Smooth muscle cell of the pulmonary artery (primary cell): Measurements from ENCODE around the gene CUTA. TPM values are rescaled to one million over a fixed set of nuclear protein-coding genes. Genes with fewer than 3 reads are reported as not detected.

ENCODE experiments used
- total RNA-seq: library from RNA; depleted of rRNA; stranded (reverse); fragments of >200 nt; gene quantifications from 2 replicates; pipeline ENCODE4 v1.2.3, GENCODE V29; 2014

CUTA gene
- total RNA-seq: 102 and 104 TPM in 2 replicates

GRCh38 chr6:33417903-33418689 lies at the start of gene CUTA:
CUTA (minus strand) TSS chr6:33418107; CDS start chr6:33418000, 107 bp downstream.

GRCh38 chr6:33454009-33454946 lies 36.4 kb upstream of the CUTA start, which contains the start of gene ZBTB9:
ZBTB9 (plus strand) TSS chr6:33454576; CDS start chr6:33455101, 525 bp downstream.

GRCh38 chr6:33419580-33420490 lies 1.9 kb upstream of the CUTA start, which contains the start of gene SYNGAP1:
SYNGAP1 (plus strand) TSS chr6:33420065; CDS start chr6:33420265, 200 bp downstream.

GRCh38 chr6:33410711-33411631 lies 6.9 kb downstream of the CUTA start, which contains the start of gene PHF1:
PHF1 (plus strand) TSS chr6:33411014; CDS start chr6:33412264, 1,250 bp downstream.

GRCh38 chr6:33391278-33391921 lies 26.5 kb downstream of the CUTA start, which contains the start of gene KIFC1:
KIFC1 (plus strand) TSS chr6:33391823; CDS start chr6:33391986, 163 bp downstream.

Other genes starting within 250 kb of the CUTA start
- gene COL11A2, start 225.6 kb downstream of the CUTA start, total RNA-seq: 0.13 and 0.83 TPM in 2 replicates
- gene RXRB, start 217.4 kb downstream of the CUTA start, total RNA-seq: 32.2 and 34.4 TPM in 2 replicates
- gene SLC39A7, start 217.2 kb downstream of the CUTA start, total RNA-seq: 158 and 190 TPM in 2 replicates
- 4.2 and 5.4 TPM in 2 replicates for gene HSD17B8, start 213.5 kb downstream of the CUTA start, total RNA-seq
- gene RING1, start 209.6 kb downstream of the CUTA start, total RNA-seq: 33.2 and 33.3 TPM in 2 replicates
- 40.2 and 44.2 TPM in 2 replicates for gene VPS52, start 146.2 kb downstream of the CUTA start, total RNA-seq
- 1,733 and 1,914 TPM in 2 replicates for gene RPS18, start 146.0 kb downstream of the CUTA start, total RNA-seq
- gene B3GALT4, start 141.0 kb downstream of the CUTA start, total RNA-seq: 4.9 and 7.6 TPM in 2 replicates
- 44.7 and 54.2 TPM in 2 replicates for gene WDR46, start 128.9 kb downstream of the CUTA start, total RNA-seq
- 20.1 and 25.2 TPM in 2 replicates for gene PFDN6, start 128.5 kb downstream of the CUTA start, total RNA-seq
- 27.0 and 46.3 TPM in 2 replicates for gene RGL2, start 119.2 kb downstream of the CUTA start, total RNA-seq
- 91.0 and 112 TPM in 2 replicates for gene TAPBP, start 104.0 kb downstream of the CUTA start, total RNA-seq
- gene ZBTB22, start 100.4 kb downstream of the CUTA start, total RNA-seq: 28.3 and 28.5 TPM in 2 replicates
- gene DAXX, start 95.1 kb downstream of the CUTA start, total RNA-seq: 32.6 and 46.1 TPM in 2 replicates
- 2.1 and 5.0 TPM in 2 replicates for gene KIFC1, start 26.3 kb downstream of the CUTA start, total RNA-seq
- 25.1 and 30.0 TPM in 2 replicates for gene PHF1, start 7.1 kb downstream of the CUTA start, total RNA-seq
- gene SYNGAP1, start 2.0 kb upstream of the CUTA start, total RNA-seq: 10.5 and 16.1 TPM in 2 replicates
- 4.9 and 6.5 TPM in 2 replicates for gene ZBTB9, start 36.5 kb upstream of the CUTA start, total RNA-seq
- gene BAK1, start 162.2 kb upstream of the CUTA start, total RNA-seq: 14.5 and 17.6 TPM in 2 replicates
- 24.6 and 135 TPM in 2 replicates for gene ITPR3, start 203.2 kb upstream of the CUTA start, total RNA-seq